Measurements from ENCODE around the gene PTGR3. TPM values are rescaled to one million over a fixed set of nuclear protein-coding genes. Genes with fewer than 3 reads are reported as not detected.

Gene PTGR3
- total and polyA plus RNA-seq, 2 of the 8 experiments (the other 6 are each of a cell fraction or from before 2014, with no cell fraction given) = 2.0 to 3.6 TPM

DNA sequence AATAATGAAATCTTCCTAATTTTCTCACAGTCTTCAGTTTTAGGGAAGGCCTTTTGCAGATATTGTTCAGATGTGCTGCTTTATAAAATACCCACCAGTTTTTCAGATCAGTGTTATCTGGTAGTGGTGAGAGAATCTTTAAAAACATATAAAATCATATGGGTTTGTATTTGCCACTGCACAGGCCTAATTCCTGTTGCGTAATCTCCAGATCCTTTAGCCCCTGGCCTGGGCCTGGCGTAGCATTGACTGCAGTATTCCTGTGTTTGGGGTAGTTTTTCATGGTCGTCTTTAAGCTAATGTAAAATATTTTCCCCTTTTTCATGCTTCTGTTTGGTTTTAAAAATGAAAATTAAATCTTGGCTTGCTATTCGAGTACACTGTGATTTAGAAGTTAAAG, 44.8 kb upstream of the PTGR3 start:
- Histone ChIP-seq H2BK12ac (ENCODE audit: low read depth, low read length) (no peak overlapping the region), H3K79me1 (ENCODE audit: low read depth, low read length) (no peaks in the 10 kb centered on the region), H3K27ac (ENCODE audit: low read depth, low read length) (no peak overlapping the region), H2AFZ (ENCODE audit: low read length) (no peak overlapping the region), H3K14ac (ENCODE audit: insufficient read length) (no peak overlapping the region), H3K23ac (ENCODE audit: insufficient read length) (no peak overlapping the region), H3K36me3 (ENCODE audit: control insufficient read depth in 2 of 4, insufficient read depth in 4 of 4, low read length in 3 of 4) (no peaks in the 10 kb centered on the region), H2BK5ac (ENCODE audit: low read depth, low read length) (no peak overlapping the region), H4K5ac (ENCODE audit: insufficient read length, low read depth, low read length) (no peak overlapping the region), H2BK15ac (ENCODE audit: low read length) (no peak overlapping the region), H3K18ac (ENCODE audit: extremely low read depth, low read length) (no peak overlapping the region), H4K8ac (ENCODE audit: extremely low read depth, insufficient read depth, low read length) (no peak overlapping the region), H3K9ac (replicated peaks in 1 of 4; ENCODE audit: extremely low read depth in 1 of 4, low read depth in 3 of 4, low read length in 3 of 4) (no peak overlapping the region), H2BK20ac (ENCODE audit: low read length) (no peak overlapping the region), H2AK5ac (ENCODE audit: low read depth, low read length) (no peak overlapping the region), H3K4me3 (ENCODE audit: extremely low read depth in 1 of 4, insufficient read depth in 2 of 4, low read depth in 3 of 4, low read length in 4 of 4) (no peak overlapping the region), H3K4ac (replicated peaks; ENCODE audit: insufficient read length, low read depth, low read length) (no peak overlapping the region), H3K4me2 (ENCODE audit: insufficient read depth in 1 of 2, low read depth in 2 of 2, low read length in 2 of 2) (no peak overlapping the region), H3K9me3 (ENCODE audit: insufficient read depth in 2 of 2, low read depth in 1 of 2, low read length in 1 of 2) (no peaks in the 10 kb centered on the region), H3K79me2 (ENCODE audit: control insufficient read depth in 1 of 2, insufficient read depth in 2 of 2, low read length in 2 of 2) (no peaks in the 10 kb centered on the region), H3K4me1 (replicated peaks in 1 of 4; ENCODE audit: control insufficient read depth in 3 of 4, insufficient read depth in 4 of 4, low read length in 3 of 4) (no peaks in the 10 kb centered on the region), H4K91ac (replicated peaks; ENCODE audit: insufficient read length, low read length) (no peak overlapping the region), H3K23me2 (ENCODE audit: low read depth, low read length) (no peaks in the 10 kb centered on the region), H3K56ac (replicated peaks; ENCODE audit: insufficient read length, low read depth, low read length) (no peak overlapping the region), H3K27me3 (replicated peaks in 1 of 4; ENCODE audit: control insufficient read depth in 3 of 4, extremely low read depth in 1 of 4, insufficient read depth in 3 of 4, low read length in 3 of 4) (no peaks in the 10 kb centered on the region), H4K20me1 (replicated peaks in 1 of 2; ENCODE audit: control insufficient read depth in 1 of 2, insufficient read depth in 2 of 2, low read length in 2 of 2) (no peaks in the 10 kb centered on the region), H2BK120ac (replicated peaks; ENCODE audit: low read depth, low read length) (no peak overlapping the region)
- TF ChIP-seq TCF12 (IDR thresholded peaks at IDR 0.05; ENCODE audit: low read depth, low read length) (no peak), CEBPB (IDR thresholded peaks at IDR 0.05; ENCODE audit: low read depth, low read length) (peak; percentile 92)
- 88% methylated on average over 4 of the region's 4 CpGs; no CpG with 5 or more reads in 1 of the 2 experiments for WGBS, 2 experiments (ENCODE audit: extremely low coverage in 1 of 2, insufficient coverage in 1 of 2, insufficient read length in 1 of 2, insufficient replicate concordance in 2 of 2, low coverage in 1 of 2, low lambda C conversion rate in 2 of 2, missing lambda C conversion rate in 1 of 2)
- ChIA-PET CTCF (ENCODE audit: partially characterized antibody) (interaction anchor here (1.5 kb wide), 1 partner anchor 94 kb away, joined by 3 read pairs; no protein-coding TSS in a partner anchor), POLR2A (ENCODE audit: partially characterized antibody) (no interaction called here)
- FAIRE-seq = no peak
- no peak for DNase-seq (ENCODE audit: low read depth in 1 of 2, low spot score in 2 of 2)

Data from H1 (cell line).